ENCODE measurements around the gene SIM2. TPM values are rescaled to one million over a fixed set of nuclear protein-coding genes. Genes with fewer than 3 reads are reported as not detected.

SIM2 gene
- total RNA-seq, 1 experiment from 2014 or later: 23.9 TPM

DNA sequence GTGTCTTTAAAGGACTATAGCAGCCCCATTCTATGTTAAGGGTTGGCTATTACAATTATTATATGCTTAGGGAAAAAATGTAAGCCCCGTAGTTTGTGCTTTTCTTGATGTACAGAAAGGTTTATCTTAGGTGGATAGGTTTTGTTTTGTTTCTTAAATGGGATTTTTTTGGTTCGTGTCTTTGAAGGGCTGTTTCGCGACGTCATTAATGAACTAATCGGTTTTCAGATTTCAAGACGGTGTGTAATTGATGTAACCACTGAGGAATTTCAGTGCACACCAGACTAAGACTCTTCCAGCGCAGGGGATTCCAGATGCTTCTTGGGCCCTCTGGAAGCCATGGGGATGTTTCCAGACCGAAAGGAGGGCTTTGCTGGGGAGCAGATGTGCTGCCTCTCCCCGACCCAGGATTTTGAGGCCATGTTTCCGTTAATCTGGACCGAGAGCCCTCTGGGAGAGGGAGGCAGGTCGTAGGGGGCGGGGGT lies 4.8 kb upstream of the SIM2 start:
- H3K9ac ChIP-seq (ENCODE audit: low read length): no peak overlapping the region
- no TSS peak for BruUV-seq (replicated peaks)
- H2AFZ ChIP-seq (ENCODE audit: low read depth, low read length, poor library complexity, severe bottlenecking): no peak overlapping the region
- no peaks in the 10 kb centered on the region for H3K9me2 ChIP-seq (ENCODE audit: insufficient read depth)
- no peak overlapping the region for H3K4me3 ChIP-seq (replicated peaks in 1 of 2; ENCODE audit: low read depth in 1 of 2, low read length in 2 of 2)
- TF ChIP-seq MAX (IDR thresholded peaks at IDR 0.05): no peak
- no peak for TF ChIP-seq ZBTB33 (IDR thresholded peaks at IDR 0.05; ENCODE audit: extremely low read depth, insufficient replicate concordance, low read length)
- no peak for TF ChIP-seq POLR2A (IDR thresholded peaks at IDR 0.05; ENCODE audit: borderline replicate concordance, extremely low read depth, insufficient read depth, insufficient read length)
- no peak for TF ChIP-seq CEBPB (IDR thresholded peaks at IDR 0.05; ENCODE audit: low read depth)
- TF ChIP-seq TCF7L2 (IDR thresholded peaks at IDR 0.05; ENCODE audit: borderline replicate concordance, extremely low read depth, insufficient read depth, insufficient read length): no peak
- TF ChIP-seq POLR2AphosphoS5 (IDR thresholded peaks at IDR 0.05; ENCODE audit: low read depth, low read length): no peak
- TF ChIP-seq FOSL1 (IDR thresholded peaks at IDR 0.05; ENCODE audit: low read depth): no peak
- no peak for TF ChIP-seq JUND (IDR thresholded peaks at IDR 0.05)
- no peak for TF ChIP-seq EZH2phosphoT487 (IDR thresholded peaks at IDR 0.05; ENCODE audit: borderline replicate concordance)
- TF ChIP-seq ELF1 (IDR thresholded peaks at IDR 0.05; ENCODE audit: borderline replicate concordance, low read depth): no peak
- no peak for TF ChIP-seq SRF (IDR thresholded peaks at IDR 0.05; ENCODE audit: low read depth)
- no peak for TF ChIP-seq REST (IDR thresholded peaks at IDR 0.05; ENCODE audit: low read depth)
- CTCF ChIA-PET: no interaction called here
- no peaks in the 10 kb centered on the region for H3K27me3 ChIP-seq (ENCODE audit: insufficient read depth, low read length)
- H4K20me1 ChIP-seq (ENCODE audit: insufficient read depth): no peaks in the 10 kb centered on the region
- POLR2A ChIA-PET: no interaction called here
- no peak overlapping the region for H3K4me2 ChIP-seq (ENCODE audit: low read length)
- H3K79me2 ChIP-seq (ENCODE audit: insufficient read depth, low read length): no peaks in the 10 kb centered on the region
- ATAC-seq: no peak
- H3K4me1 ChIP-seq (ENCODE audit: control insufficient read depth in 1 of 2, insufficient read depth in 2 of 2, low read length in 2 of 2): peaks cover 2 to 9% of the 10 kb centered on the region in 2 experiments; a peak in 3 of 4 replicates
- RAD21 ChIA-PET (ENCODE audit: low non-redundant PET in 1 of 2, low total read pairs in 2 of 2, uncharacterized antibody in 2 of 2, unreplicated experiment in 2 of 2): no interaction called here
- intact Hi-C loops (cut with micrococcal nuclease): no loop called here
- H3K36me3 ChIP-seq (ENCODE audit: control insufficient read depth in 1 of 2, insufficient read depth in 2 of 2, low read length in 2 of 2): no peaks in the 10 kb centered on the region
- no peak overlapping the region for H3K27ac ChIP-seq (ENCODE audit: low read depth, low read length)
- DNase-seq (ENCODE audit: low read depth, low spot score): no peak
- no peaks in the 10 kb centered on the region for H3K9me3 ChIP-seq (ENCODE audit: control insufficient read depth in 1 of 2, insufficient read depth in 1 of 2, low read depth in 1 of 2, low read length in 2 of 2)
